Mesothelial cell of epicardium (in vitro differentiated cells): ENCODE measurements around the gene CAPN10. TPM values are rescaled to one million over a fixed set of nuclear protein-coding genes. Genes with fewer than 3 reads are reported as not detected.

Experiments used
- DNase-seq, 2 experiments: peaks; one replicate each; pipeline ENCODE4 v3.0.0; 2021; ENCODE audit warnings: low spot score in 2 of 2; ENCODE audit not compliant: unreplicated experiment in 2 of 2
- H3K27ac Mint-ChIP-seq: 2 replicates; pipeline ENCODE4 v1.8.0; 2021; ENCODE audit warnings: mixed read lengths
- H3K27me3 Mint-ChIP-seq: 2 replicates; pipeline ENCODE4 v1.8.0; 2021; ENCODE audit warnings: low read depth, mixed read lengths
- H3K36me3 Mint-ChIP-seq: 2 replicates; pipeline ENCODE4 v1.8.0; 2021; ENCODE audit warnings: mixed read lengths
- H3K4me1 Mint-ChIP-seq: 2 replicates; pipeline ENCODE4 v1.8.0; 2021; ENCODE audit warnings: mixed read lengths
- H3K4me3 Mint-ChIP-seq: 2 replicates; pipeline ENCODE4 v1.8.0; 2021; ENCODE audit warnings: mild to moderate bottlenecking, moderate library complexity, mixed read lengths
- H3K9me3 Mint-ChIP-seq: 2 replicates; pipeline ENCODE4 v1.8.0; 2021; ENCODE audit warnings: mixed read lengths
- total RNA-seq: library from RNA; stranded (reverse); gene quantifications from 3 replicates; pipeline ENCODE4 v1.2.1, GENCODE V29; 2021
- TF ChIP-seq, protein P1 (sequence below): fragments of 200-600 bp; sonication (generic); IDR thresholded peaks from one replicate; pipeline ENCODE4 v1.5.0; 2021; ENCODE audit warnings: antibody characterized with exemption; ENCODE audit not compliant: unreplicated experiment

CAPN10 gene
- total RNA-seq, 1 donor from 2014 or later = 58.6 TPM

DNA sequence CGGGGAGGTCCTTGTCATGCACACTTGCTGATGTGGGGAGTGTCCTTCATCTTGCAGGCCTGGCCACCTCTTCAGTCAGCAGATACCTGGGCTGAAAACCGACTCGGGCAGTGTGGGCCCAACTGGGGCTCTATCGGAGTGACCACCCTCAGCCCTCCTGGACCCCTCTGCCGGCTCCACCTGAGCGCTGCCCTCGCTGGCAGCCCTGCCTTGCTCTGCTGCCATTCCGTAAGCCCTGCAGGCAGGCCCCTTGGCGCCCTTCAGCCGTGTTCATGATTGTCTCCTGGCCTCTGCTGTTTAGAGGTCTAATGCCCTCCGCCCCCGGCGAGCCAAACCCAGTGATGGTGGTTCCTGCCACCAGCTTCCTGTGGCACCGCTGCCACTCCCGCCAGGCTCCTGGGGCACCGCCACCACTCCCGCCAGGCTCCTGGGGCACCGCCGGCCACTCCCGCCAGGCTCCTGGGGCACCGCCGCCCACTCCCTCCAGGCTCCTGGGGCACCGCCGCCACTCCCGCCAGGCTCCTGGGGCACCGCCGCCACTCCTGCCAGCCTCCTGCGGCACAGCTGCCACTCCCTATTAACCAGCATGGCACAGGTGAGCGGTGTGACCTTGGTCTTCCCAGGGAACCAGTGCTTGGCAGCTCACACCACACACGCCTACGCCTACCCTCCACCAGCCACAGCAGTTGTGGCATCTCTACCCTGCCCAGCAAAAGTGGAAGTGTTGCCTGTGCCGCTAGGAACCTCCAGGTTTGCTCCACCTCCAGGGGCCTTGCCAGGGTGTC, 15.9 kb downstream of the CAPN10 start:
- Mint-ChIP-seq H3K36me3 (no peaks in the 10 kb centered on the region), H3K27ac (no peak overlapping the region), H3K9me3 (no peaks in the 10 kb centered on the region), H3K4me3 (no peak overlapping the region), H3K4me1 (peaks cover 5% of the 10 kb centered on the region), H3K27me3 (no peaks in the 10 kb centered on the region)
- peak in 1 of 2 experiments; percentile 14 for DNase-seq
- TF ChIP-seq, protein P1, sequence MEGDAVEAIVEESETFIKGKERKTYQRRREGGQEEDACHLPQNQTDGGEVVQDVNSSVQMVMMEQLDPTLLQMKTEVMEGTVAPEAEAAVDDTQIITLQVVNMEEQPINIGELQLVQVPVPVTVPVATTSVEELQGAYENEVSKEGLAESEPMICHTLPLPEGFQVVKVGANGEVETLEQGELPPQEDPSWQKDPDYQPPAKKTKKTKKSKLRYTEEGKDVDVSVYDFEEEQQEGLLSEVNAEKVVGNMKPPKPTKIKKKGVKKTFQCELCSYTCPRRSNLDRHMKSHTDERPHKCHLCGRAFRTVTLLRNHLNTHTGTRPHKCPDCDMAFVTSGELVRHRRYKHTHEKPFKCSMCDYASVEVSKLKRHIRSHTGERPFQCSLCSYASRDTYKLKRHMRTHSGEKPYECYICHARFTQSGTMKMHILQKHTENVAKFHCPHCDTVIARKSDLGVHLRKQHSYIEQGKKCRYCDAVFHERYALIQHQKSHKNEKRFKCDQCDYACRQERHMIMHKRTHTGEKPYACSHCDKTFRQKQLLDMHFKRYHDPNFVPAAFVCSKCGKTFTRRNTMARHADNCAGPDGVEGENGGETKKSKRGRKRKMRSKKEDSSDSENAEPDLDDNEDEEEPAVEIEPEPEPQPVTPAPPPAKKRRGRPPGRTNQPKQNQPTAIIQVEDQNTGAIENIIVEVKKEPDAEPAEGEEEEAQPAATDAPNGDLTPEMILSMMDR = no peak

DNA sequence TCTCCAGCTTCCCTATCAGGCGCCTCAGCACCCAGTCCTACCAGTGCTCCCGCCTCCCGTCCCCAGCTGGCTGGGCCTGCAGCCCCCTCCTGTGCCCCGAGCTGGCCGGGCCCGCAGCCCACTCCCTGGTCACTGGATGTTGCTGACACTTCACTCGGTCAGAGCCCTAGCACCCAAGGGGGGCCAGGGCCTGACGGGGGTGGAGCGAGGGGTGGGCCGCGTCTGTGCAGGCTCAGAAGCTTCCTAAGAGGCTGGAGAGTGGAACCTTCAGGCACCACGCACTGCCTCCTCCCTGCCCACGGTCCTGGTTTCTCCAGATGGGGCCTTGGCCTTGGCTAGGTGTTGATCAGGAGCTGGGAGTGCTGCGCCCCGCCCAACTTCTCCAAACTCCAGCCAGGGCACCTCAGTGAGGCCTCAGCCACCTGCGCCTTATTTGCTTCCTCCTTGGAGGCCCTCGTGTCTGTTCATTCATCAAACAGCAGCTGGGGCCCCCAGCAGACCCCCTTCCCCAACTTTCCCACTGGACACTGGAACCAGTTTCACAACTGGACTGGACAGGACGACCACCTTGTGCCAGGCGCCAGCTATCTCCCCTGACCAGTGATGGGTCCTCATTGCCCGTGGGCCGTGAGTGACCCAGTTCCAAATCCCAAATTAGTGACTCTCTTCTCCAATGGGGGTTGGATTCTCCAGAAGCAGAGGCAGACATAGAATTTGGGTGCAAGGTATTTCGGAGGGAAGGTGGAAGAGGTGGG, 16.7 kb downstream of the CAPN10 start:
- TF ChIP-seq, protein P1 = no peak
- peak in 1 of 2 experiments; percentile 10 for DNase-seq
- Mint-ChIP-seq H3K4me1 (peaks cover 5% of the 10 kb centered on the region), H3K27ac (peak overlapping the region; percentile 12), H3K4me3 (no peak overlapping the region), H3K27me3 (no peaks in the 10 kb centered on the region), H3K36me3 (no peaks in the 10 kb centered on the region), H3K9me3 (no peaks in the 10 kb centered on the region)

DNA sequence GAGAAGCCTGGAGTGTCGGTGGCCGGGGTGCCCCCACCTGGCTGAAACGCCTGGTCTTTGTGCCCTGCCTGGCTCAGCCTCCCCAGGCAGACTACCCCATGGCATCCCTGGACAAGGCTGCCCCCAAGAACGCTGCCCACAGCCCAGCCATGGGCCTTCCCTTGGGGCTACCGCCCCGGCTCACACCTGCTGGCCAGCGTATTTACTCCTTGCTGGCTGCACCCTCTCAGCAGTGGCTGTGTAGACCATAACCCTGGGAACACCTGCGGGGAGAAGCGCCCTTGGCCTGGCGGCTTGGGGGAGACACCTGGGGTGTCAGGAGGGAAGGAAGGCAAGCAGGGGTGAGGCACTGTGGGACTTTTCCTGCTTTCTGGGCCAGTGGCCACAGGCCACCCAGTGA, 17.3 kb downstream of the CAPN10 start:
- Mint-ChIP-seq H3K4me3 (no peak overlapping the region), H3K9me3 (no peaks in the 10 kb centered on the region), H3K27ac (no peak overlapping the region), H3K36me3 (no peaks in the 10 kb centered on the region), H3K27me3 (no peaks in the 10 kb centered on the region), H3K4me1 (peaks cover 5% of the 10 kb centered on the region)
- TF ChIP-seq, protein P1 = no peak
- DNase-seq = peak in 1 of 2 experiments; percentile 16

DNA sequence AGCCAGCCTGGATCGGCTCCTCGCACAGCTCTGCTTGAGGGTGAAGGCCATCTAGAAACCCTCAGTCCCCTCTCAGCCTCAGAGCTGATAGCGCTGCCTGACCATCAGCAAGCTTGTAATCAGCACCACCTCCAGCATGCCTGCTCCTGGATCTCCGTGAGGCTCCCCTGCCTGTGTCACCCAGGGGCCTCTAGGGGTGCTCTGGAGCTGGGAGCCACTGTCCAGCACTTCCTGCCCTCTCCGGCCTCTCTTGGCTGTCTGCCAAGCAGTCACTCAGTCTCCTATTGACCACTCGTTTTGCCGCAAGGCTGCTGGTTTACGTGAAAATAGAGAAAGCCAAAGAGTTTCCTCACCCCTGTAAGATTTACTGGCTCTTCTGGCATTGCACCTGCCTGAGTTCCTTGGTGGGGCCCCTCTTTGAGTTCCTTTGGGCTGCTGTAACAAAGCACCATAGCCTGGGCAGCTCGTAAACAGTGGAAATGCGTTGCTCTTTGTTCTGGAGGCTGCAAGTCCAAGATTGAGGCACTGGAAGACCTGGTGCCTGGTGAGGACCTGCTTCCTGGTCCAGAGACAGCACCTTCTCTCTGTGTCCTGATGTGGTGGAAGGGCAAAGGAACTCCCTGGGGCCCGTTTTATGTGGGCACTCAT, 17.9 kb downstream of the CAPN10 start:
- Mint-ChIP-seq H3K27me3 (no peaks in the 10 kb centered on the region), H3K4me3 (no peak overlapping the region), H3K9me3 (no peaks in the 10 kb centered on the region), H3K36me3 (no peaks in the 10 kb centered on the region), H3K4me1 (peaks cover 5% of the 10 kb centered on the region), H3K27ac (no peak overlapping the region)
- TF ChIP-seq, protein P1 = no peak
- DNase-seq = peak in 1 of 2 experiments; percentile 16

DNA sequence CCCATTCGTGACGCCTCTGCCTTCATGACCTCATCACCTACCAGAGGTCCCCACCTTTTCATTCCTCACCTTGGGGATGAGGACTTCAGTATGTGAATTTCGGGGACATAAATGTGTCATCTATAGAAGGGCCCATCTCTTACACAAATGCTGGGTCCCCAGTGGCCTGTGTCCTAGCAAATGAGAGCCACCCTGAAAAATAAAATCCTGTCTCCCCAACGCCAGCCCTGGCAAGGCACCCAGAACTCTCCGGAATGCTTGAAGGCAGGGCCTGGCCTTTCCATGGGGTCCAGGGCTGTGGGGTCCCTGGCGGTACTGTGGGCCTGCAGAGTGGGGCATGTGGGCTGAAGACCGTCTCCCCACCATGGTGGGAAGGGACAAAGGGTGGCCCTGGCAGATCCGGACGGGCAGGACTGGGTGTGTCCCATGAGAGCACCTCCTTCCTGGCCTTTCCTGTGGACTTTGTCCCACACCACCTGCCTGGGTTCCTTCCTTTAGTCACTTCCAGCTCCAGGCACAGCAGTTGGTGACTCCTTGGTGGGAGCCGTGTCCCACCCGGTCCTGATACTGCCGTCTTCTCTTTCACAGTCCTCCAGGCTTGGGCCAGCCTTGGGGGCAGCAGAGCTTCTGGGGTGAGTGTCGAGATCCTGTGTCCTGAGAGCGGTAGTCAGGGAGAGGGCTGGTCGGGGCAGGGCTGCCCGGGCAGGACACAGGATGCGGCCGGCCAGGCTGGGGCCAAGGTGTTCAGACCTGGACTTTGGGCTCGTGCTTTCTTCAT, 18.6 kb downstream of the CAPN10 start:
- peak in 1 of 2 experiments; percentile 17 for DNase-seq
- no peak overlapping the region for H3K27ac Mint-ChIP-seq
- no peak overlapping the region for H3K4me3 Mint-ChIP-seq
- TF ChIP-seq, protein P1 = no peak
- no peaks in the 10 kb centered on the region for H3K9me3 Mint-ChIP-seq
- no peaks in the 10 kb centered on the region for H3K36me3 Mint-ChIP-seq
- H3K27me3 Mint-ChIP-seq = no peaks in the 10 kb centered on the region
- peaks cover 5% of the 10 kb centered on the region for H3K4me1 Mint-ChIP-seq
